GM12801 (cell line): ENCODE data around the gene THSD7B.

Experiments used
- CTCF ChIP-seq: IDR thresholded peaks from one replicate; pipeline ENCODE4 v1.5.1; 2011; ENCODE audit warnings: control low read depth; ENCODE audit not compliant: insufficient read length; ENCODE audit errors: extremely low read depth

The THSD7B gene

GRCh38 chr2:137357634-137358033 is 592.3 kb downstream of the THSD7B start:
- no peak for TF ChIP-seq CTCF

- no peak for TF ChIP-seq CTCF
These were observed 602.0 kb downstream of the THSD7B start for GRCh38 chr2:137367361-137367760.

- TF ChIP-seq CTCF, result no peak
These were observed 603.8 kb downstream of the THSD7B start for GRCh38 chr2:137369106-137369505.

- TF ChIP-seq CTCF, result no peak
These were observed 613.8 kb downstream of the THSD7B start for GRCh38 chr2:137379186-137379585.

- no peak for TF ChIP-seq CTCF
These were observed 615.3 kb downstream of the THSD7B start for GRCh38 chr2:137380610-137381009.

GRCh38 chr2:137381731-137382130 is 616.4 kb downstream of the THSD7B start:
- TF ChIP-seq CTCF, result no peak

- TF ChIP-seq CTCF, result no peak
These were observed 618.0 kb downstream of the THSD7B start for GRCh38 chr2:137383391-137383790.

- TF ChIP-seq CTCF, result no peak
These were observed 621.7 kb downstream of the THSD7B start for GRCh38 chr2:137387044-137387443.
